DLD1 (cell line): ENCODE results near the gene CAMK2A.
"Not testable (repeated sequence)": the region's sequence is repeated elsewhere in the genome, so short reads cannot be mapped to it uniquely, and the experiment has no call there.

Experiments used
- in situ Hi-C: cut with HindIII; loops from 2 replicates; pipeline ENCODE4 v1.10.0; 2017; ENCODE audit warnings: low sequenced_read_pairs

CAMK2A gene

GRCh38 chr5:150257424-150257823 lies 32.1 kb downstream of the CAMK2A start:
- in situ Hi-C loops, result no loop called here

DNA sequence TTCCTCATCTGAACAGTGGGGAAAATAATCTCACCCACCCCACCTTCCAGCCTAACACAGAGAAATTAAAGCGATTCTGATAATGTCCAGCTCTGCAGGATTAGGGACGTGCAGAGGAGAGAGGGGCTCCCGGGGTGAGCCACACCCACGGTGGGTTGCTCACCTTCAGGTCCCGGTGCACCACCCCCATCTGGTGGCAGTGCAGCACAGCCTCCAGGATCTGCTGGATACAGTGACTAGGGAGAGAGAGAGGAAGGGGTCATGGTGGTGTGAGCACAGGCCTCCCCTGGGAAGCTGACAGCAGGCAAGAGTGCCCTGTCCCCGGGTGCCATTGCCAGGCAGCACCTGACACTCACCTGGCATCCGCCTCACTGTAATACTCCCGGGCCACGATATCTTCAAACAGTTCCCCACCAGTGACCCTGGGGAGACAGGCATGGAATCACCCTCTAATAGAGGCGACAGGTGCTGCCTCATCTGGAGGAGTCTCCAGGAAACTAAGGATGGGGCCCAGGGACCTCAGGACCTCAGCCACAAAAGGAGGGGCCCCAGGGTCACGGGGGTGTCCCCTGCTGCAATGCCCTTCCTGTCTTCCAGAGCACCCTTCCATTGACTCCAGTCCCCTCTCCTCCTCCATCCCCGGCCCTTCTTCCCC lies 33.0 kb downstream of the CAMK2A start:
- in situ Hi-C loops, result no loop called here

DNA sequence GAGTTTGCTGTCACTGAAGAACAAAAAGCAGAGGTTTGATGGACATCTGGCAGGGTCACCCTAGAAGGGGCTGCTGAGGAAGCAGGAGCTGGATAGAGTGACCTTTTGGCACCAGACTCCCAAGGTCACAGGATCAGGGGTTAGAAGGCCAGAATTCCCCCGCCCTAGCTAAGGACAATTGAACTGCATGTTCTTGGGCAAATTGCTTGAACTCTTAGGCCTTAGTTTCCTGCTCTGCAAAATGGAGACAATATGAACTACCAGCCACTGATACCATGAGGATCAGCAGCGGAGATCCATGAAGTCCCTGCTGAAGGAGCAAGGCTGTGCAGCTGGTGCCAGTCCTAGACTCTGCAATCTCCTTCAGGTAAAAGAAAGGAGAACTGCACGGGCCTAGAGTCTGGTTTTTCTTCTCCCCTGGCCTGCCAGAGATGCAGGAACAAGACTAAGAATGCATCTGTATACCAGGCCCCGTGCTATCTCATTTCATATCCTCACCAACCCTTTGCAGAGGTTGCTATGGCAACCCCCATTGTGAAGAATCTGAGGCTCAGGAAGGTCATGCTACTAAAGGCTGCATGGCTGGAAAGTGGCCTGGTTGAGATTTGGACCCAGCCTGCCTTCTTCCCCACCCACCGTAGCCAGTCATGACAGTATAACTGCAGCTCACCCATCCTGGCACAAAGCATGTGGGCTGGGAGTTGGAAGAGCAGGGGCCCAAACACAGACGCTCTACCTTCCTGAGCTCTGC lies 33.7 kb downstream of the CAMK2A start:
- in situ Hi-C loops, result no loop called here

- in situ Hi-C loops, result no loop called here
Measured at GRCh38 chr5:150254774-150255173, 34.8 kb downstream of the CAMK2A start.

GRCh38 chr5:150254363-150254762 lies 35.2 kb downstream of the CAMK2A start:
- in situ Hi-C loops, result no loop called here

- in situ Hi-C loops, result no loop called here
Measured at GRCh38 chr5:150253416-150254208, 36.0 kb downstream of the CAMK2A start.

DNA sequence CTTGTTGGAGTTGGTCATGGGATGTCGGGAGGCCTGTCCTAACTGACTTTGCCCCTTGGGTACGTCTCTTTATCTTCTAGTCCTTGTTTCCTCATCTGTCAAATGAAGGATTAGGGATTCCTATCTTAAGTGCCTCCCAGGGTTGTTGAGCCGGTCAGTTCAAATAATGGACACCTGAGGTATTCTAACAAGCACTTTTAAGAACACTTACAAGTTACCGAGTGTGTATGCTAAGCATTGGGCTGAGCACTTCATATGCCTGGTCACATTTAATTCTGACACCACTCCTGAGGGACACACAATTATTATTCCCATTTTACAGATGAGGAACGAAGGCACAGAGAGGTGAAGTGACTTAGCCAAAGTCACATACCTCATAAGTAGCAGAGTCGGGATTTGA lies 37.1 kb downstream of the CAMK2A start:
- in situ Hi-C loops, result no loop called here

GRCh38 chr5:150251504-150251903 lies 38.1 kb downstream of the CAMK2A start:
- in situ Hi-C loops, result no loop called here

DNA sequence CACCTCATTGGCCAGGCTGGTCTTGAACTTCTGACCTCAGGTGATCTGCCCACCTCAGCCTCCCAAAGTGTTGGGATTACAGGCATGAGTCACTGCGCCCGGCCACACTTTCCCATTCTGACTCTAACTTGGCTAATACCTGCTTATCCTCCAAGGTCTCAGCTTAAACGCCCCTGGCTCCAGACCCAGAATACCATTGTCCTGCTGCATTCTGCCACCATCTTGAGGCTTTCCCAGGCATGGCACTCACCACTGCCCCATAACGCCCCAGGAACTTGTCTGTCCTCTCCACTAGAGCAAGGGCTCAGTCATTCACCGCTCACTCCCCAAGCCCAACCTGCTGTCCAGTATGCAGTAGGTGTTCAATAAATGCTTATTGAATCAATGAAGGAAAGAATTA lies 39.8 kb downstream of the CAMK2A start:
- in situ Hi-C loops, result no loop called here

GRCh38 chr5:150248946-150249345 lies 40.6 kb downstream of the CAMK2A start:
- in situ Hi-C loops, result no loop called here

DNA sequence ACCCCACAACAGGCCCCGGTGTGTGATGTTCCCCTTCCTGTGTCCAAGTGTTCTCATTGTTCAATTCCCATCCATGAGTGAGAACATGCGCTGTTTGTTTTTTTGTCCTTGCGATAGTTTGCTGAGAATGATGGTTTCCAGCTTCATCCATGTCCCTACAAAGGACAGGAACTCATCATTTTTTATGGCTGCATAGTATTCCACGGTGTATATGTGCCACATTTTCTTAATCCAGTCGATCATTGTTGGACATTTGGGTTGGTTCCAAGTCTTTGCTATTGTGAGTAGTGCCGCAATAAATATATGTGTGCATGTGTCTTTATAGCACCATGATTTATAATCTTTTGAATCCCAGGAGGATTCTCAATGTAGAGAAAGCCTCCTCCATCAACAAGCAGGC lies 41.1 kb downstream of the CAMK2A start:
- in situ Hi-C loops, result not testable (repeated sequence)

DNA sequence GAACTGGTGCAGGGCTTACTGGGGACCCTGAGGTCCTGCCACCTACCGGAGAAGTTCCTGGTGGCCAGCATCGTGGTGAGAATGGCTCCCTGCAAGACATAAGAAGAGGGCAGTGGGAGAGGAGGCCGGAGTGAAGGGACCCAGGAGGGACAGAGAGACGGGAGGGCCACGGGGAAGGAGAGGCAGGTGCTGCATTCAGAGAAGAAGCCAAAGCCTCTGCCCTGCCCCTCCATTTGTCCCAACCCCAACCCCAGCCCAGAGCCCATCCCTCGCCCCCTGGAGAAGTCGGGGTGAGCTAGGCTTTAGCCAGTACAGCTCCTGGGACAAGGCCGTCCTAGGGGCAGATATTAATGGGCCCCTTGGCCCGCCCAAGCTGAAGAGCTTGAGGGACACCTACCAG lies 41.8 kb downstream of the CAMK2A start:
- in situ Hi-C loops, result no loop called here

- in situ Hi-C loops, result no loop called here
Measured at GRCh38 chr5:150246835-150247234, 42.7 kb downstream of the CAMK2A start.

- in situ Hi-C loops, result no loop called here
Measured at GRCh38 chr5:150246429-150246828, 43.1 kb downstream of the CAMK2A start.

- in situ Hi-C loops, result no loop called here
Measured at GRCh38 chr5:150245808-150246207, 43.8 kb downstream of the CAMK2A start.

DNA sequence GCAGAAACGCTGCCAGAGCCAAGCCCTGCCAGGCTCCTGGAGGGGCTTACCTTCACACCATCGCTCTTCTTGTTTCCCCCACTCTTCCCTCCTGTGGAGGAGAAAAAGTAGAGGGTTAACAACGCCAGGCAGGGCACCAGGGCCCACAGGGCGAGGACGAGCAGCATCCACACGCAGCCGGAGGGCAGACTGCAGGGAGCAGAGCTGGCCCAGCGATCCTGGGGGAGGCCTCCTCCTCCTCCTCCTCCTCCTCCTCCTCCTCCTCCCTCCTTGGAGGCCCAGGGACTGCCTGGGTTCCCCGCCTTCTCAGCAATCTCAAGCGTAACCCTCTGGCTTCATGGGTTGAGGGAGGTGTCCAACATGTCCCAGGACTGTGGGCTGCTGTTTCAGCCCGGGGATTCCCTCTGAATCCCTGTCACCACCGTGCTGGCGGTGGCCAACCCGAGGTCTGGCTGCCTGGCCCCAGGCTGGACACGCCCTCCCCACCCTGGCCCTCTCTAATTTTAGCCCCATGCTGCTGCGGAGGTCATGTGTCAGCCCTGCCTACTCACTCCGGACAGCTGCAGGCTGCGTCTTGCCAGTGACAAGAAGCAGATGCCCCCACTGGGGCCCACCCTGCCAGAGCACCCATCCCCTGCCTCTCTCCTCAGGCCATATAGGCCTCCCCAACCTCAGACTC lies 44.3 kb downstream of the CAMK2A start:
- in situ Hi-C loops, result no loop called here

GRCh38 chr5:150244209-150244608 lies 45.4 kb downstream of the CAMK2A start:
- in situ Hi-C loops, result no loop called here

DNA sequence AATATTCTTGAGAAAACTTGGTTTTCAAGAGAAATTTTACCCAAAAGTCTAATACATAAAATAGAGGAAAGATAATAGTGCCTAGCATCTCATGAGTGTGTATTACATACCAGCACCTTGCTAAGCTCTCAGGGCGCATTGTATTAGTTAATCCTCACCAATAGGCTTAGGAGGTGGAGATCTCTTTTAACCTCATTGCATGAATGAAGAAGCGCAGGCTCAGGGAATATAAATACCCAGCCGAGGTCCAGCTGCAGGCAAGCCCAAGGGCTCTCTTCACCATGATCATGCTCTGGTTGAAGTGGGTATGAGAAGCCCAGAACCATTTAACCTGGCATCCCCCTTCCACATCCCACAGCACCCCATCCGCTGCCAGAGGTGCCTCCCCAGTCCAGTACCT lies 46.0 kb downstream of the CAMK2A start:
- in situ Hi-C loops, result no loop called here

DNA sequence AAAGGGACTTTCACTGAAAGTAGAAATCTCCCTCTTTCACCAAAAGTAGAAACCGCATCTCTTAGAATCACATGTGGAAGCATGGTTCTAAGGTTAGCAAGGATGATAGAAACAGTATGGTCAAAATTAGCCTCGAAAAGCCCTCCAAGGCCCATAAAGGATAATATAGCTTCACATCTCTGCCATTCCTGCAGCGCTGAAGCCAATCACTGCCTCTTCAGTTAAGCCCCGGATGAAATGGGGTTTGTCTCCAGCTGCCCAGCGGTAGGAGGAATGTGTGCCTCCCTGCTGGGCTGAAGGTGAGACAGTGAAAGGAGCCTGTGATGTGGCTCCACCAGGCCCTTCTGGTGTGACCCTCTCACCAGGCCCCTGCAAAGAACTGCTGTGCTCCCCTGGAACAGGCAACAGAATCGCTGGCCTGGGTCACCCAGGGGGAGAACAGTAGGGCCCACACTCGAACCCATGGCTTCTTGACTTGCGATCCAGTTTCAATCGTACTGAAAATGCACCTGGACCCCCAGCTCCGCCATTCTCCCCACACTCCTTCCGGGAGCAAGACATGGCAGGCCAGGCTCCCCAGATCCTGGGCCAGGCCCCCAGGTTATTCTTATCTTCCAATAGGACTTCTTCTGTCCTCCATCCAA lies 47.2 kb downstream of the CAMK2A start:
- in situ Hi-C loops, result no loop called here

- in situ Hi-C loops, result no loop called here
Measured at GRCh38 chr5:150241298-150242160, 48.0 kb downstream of the CAMK2A start.
